HG02884 (cell line): ENCODE data around the gene POLR2C.

Experiments
- ATAC-seq: cut with Tn5 transposase; IDR thresholded peaks from one replicate; pipeline ENCODE4 v1.9.1; 2021; ENCODE audit warnings: mild to moderate bottlenecking, moderate library complexity; ENCODE audit not compliant: unreplicated experiment

The POLR2C gene

DNA sequence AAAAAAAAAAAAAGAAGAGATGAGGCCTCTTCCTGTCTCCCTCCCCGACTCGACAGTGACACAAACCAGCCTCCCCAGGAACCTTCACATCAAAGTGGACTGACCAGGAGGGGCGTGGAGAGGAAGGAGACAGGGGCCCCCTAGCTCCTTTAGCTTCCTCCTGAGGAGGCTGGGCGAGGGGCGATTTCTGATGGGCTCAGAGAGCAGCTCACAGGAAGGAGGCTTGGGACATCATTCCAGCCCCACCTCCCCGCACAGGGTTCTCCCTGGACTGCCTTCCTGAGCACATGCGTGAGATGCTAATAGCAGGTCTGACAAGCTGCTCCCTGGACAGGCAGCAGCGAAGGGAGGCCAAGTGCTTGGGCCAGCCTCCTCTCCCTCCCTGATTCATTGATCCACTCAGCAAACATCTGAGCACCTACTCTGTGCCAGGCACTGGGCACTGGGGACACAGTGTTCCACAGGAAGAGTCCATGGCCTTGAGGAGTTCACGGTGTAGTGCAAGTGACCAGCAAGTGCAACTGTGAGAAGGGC, 38.2 kb downstream of the POLR2C start:
- ATAC-seq = no peak

DNA sequence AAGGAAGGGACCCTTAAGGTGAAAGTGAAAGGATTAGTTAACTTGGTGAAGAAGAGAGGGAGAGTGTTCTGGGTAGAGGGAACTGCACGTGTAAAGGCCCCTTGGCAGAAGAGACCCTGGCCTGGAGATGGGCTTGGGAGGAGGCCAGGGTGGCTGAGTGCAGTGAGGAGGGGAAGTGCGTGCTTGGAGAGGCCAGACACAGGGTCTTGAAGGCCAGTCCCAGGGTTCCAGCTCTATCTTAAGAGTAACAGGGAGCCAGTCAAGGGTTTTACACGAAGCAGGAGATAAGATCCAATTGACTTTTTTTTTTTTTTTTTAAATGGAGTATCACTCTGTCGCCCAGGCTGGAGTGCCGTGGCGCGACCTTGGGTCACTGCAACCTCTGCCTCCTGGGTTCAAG, 39.0 kb downstream of the POLR2C start:
- no peak for ATAC-seq

DNA sequence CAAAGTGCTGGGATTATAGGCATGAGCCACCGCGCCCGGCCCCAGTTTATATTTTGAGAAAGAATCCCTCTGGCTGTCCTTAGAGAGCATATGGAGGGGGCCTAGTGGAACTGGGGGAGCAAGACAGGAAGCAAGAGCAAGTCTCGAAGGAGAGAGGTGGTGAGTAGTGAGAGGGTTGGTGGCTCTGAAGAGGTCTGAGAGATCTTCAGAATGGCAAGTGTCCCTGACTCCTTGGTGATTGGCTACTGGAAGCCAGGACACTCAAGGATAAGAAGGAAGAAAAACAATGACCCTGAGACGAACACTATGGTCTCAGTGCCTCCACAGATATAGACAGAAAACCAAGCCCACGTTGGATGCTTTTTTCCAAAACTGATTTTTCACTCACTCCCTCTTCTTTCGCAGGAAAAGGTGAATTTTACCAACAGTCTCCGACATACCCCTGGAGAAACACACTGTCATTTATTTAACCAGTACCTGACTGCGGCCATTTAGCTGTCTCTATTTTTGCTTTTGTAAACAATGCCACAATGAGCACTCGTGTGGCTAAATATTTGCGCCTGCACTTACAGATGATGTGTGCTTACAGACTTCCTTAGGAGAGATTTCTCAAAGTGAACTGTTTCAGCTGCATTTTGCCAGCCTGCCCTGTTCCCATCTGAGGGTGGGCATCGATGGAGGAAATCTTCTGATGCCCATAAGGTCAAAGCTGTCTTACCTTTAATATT, 39.7 kb downstream of the POLR2C start:
- ATAC-seq = no peak

DNA sequence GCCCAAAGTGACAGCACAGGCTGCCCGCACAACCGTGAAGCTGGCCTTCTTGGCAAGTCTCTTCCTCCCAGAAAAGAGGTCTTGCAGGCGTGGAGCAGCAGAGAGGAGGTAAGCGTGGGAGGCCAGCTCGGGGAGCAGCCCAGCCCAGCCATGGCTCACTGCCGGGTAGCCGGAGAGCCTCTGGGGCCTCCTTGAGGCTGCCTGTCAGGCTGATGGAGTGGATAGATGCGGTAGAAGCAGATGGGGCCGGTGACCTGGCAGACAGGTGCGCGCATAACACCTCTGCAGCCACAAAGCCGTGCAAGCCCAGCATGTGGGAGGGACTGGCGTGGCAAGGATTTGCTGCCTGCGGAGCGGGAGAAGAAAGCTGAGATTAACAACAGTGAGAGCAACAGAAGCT, 40.9 kb downstream of the POLR2C start:
- no peak for ATAC-seq

DNA sequence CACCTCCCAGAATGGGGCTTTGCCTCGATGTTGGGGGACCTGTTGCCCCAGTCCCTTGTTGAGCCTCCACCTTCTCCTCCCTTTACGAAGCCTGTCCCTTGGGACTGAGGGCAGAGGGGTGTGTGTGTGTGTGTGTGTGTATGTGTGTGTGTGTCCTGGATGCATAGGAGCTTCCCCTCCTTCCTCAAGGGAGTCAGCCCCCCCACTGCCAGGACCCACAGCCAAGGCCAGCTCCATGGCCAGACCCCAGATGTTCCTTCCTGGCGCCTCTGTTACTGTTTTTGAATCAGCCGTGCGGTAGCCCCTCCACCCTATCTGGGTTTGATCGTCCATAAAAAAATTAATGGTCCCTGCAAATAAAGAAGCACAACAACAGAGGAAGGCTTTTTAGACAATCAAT, 41.5 kb downstream of the POLR2C start:
- ATAC-seq = no peak

DNA sequence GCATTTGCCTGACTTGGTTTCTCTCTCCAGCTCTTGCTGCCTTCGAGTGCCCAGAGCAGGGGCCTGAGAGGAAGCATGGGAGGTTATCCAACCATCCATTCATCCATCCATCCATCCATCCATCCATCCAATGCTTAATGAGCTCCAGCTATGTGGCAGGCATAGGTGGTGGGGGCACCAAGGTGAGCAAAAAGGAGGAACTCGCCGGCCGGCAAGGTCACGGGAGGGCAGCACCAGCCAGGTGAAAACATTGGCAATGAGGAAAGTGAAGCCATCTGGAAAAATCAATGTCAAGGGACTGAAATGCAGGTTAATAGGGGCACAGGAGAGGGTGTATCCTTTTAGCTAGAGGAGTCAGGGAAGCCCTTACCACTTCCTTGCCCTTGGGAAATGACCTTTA, 42.0 kb downstream of the POLR2C start:
- no peak for ATAC-seq

DNA sequence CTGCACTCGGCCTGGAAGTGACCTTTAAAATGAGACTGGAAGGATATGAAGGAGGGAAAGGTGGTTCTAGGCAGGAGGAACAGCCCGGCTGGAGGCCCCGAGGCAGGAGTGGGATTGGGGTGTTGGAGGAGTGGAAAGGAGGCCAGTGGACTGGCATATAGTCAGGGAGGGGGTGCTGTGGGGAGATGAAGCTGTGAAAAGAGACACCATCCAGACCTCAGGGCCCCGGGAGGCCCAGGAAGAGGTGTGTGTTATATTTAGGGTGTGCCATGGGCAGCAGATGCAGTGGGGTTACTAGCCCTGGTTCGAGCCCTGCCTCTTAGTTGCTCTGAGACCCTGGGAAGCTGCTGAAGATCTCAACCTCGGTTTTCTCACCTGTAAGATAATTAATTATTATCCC, 42.7 kb downstream of the POLR2C start:
- ATAC-seq = no peak

DNA sequence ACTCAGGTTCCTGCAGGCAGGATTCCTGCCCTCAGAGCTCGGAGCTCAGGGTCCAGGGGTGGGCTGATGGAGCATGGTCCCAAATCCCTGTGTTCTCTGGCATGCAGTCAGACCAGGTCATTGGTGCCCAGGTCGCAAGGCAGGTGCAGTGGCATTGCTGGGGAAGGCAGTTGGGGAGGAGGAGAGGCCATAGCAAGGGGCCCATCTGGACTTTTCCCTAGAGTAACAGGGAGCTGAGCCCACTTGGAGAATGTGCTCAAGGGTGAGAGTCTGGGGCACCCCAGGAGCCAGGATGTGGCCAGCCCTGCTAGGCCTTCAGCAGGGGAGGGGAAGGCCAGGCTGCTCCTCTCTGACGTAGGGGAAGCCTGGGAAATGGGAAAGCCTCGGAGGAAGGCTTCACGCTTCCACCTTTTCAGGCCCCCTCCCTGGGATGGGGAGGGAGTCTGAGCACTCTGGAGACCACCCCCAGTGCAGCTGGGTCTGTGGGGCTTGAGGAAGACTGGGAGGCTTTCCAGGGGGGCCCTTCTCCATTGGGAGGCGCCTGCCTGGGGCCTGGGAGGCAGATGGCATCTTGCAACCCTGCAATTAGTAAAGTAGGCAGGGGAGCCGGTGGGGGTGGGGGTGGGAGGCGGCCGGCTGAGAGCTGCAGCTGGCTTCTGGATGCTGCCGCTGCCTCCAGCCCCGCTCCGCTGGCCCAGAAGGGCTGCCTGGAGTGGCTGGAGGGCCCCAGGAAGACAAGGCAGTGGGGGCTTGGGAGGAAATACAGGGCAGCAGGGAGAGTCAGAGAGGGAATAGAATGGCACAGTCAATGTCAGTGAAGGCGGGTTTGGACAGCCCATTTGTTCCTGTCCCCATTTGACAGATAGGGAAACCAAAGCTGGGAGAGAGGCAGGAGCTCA, 44.9 kb downstream of the POLR2C start:
- ATAC-seq = no peak

DNA sequence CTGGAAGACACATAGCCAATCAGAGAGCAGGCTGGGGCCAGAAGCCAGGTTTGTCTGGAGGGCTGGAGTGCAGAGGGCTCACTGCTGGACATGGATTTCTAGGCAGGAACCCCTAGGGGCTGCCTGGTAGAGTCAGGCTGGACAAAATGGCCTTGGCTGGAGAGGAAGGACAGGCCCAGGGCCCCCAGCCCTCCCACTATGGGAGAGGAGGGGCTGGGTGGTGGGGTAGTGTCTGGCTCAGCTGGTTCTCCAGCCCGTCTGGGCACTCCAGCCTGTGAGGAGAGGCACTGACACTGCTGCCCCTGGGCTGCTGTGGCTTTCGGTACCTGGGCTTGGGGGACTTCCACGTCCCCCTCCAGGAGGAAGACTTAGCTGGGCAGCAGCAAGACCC, 45.6 kb downstream of the POLR2C start:
- ATAC-seq = no peak

DNA sequence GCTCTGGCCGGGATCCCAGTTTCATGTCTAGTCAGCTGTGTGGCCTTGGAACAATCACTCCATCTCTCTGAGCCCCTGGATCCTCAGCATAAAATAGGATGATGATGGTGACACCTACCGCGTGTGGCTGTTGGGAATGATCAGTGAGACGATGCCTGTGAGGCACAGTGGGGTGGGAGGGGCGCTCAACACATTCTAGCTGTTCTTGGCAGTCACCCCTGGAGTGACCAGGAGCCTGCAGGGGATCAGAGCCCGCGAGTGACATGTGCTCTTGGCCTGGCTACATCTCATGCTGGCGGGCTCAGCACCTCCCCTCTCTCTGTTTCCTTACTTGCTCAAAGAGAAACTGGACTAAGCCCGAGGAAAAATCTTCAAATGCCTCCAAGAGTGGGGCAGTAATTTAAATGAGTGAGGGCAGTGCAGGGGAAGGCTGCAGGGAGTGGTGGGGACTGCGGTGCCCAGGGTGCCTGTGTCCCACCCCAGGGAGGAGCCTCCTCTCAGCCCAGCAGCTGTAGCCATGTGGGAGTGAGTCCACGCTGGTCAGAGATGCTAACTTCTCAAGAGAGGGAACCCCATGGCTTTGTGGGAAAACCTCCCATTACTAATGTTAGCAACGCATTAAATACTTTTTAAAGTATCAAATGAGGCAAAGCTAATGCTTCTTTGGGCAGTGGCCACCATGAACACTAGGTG, 46.9 kb downstream of the POLR2C start:
- ATAC-seq = no peak

DNA sequence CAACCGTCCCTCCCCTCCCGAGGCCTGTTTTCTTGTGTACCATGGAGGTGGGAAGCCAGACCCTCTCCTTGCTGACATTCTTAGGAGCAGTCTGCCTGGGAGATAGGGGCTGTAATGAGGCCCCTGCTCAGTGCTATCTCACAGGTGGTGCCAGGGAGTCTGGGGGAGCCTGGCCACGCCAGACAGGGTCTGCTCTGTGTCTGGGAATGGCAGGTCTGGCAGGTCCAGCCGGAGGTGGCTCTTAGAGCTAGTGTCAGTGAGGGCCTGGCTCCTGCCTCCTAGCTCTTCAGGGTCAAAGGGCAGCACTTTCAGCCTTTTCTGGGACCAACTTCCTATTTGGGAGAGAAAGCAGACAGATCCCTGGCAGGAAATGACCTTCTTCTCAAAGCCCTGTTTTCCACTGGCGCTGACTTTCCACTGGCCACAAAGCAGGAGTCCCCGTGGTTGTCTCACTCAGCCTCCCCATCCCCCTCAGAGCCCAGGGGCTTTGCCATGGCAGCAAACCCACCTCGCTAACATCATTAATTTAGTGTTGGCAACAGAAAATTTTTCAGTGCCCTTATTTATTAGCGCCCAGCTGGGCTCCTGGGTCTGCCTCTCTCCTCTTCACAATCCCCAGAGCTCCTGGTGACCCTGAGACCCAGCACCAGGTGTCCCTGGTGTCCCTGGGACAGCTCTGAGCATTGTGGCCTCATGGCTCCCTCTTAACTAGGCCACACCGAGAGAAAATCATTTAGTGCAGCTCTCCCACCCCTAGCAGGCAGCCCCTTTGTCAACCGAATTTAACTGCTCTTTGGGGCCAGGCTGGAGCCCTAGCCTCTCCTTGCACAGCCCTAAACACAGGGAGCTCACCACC, 47.8 kb downstream of the POLR2C start:
- ATAC-seq = no peak

DNA sequence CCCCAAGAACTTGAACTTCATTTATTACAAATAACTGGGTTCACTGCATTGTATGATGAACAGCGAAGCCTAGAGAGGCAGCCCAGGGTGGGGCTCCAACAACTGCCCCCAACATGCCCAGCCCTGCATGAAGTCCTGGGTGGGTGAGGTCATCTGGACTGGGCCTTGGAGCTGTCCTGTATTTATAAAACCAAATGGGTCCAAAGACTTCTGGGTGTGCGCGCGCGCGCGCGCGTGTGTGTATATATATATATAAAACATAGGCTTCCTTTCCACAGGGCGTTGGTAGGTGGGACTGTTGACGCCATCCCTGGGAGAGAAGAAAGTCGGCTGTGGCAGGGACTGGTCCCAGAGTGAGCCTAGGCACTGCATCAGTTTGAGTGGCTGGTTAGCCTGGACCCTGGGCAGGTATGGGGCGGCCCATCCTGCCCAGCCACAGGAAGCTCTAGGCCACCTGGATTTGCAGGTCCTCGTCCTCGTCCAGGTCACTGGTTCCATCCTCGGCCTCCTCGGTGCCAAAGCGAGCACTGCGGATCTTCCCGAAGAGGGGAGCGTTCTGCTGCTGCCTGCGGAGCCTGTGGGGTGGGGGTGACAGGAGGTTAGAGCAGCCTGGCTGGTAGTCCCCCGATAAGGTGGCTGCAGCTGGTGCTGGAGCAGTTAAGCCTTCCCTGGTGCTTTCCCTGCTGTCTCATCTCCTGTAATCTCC, 50.0 kb downstream of the POLR2C start:
- ATAC-seq = no peak

DNA sequence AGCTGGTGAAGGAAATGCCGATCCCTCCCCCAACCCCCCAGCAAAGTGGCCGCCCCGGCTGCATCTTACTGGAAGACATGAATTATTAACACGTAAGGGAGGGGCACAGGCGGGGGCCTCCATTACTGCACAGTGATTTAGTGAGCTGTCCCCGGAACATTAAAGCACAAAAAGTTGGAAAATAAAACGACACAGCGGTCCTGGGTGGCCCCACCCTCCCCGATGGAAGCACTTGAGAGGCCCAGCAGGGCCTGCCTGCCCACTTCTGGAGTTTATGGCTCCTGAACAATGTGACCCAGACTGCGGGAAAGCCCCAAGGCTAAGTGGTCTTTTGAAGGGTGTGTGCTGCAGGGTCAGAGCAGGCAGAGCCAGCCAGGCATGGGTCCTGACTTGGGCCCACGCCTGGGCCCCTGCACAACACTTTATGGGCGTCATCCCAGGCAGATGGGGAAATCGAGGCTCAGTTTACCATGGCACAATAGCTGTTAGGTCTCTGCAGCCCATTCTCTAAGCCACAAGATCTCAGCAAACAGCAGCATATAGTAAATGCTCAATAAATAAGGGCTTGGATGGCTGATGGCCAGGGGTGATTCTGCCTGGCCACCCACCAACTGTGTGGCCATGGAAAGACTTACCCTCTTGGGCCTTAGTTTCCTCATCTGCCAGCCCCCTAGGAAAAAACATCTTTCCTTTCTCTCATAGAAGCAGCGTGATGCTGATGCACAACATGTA, 51.1 kb downstream of the POLR2C start:
- no peak for ATAC-seq

DNA sequence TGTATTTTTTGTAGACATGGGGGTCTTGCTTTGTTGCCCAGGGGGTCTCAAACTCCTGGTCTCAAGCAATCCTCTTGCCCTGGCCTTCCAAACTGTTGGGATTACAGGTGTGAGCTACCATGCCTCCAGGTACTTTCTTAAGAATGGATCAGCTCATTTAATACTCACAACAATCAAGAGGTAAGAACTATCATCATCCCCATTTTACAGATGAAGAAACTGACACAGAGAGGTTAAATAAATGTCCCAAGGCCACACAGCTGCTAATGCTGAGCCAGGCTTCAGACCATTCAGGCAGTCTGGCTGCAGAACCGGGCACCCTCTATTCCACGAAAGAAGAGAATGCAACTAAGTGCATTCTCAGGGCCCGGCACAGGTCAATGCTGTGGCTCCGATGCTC, 51.9 kb downstream of the POLR2C start:
- ATAC-seq = no peak

DNA sequence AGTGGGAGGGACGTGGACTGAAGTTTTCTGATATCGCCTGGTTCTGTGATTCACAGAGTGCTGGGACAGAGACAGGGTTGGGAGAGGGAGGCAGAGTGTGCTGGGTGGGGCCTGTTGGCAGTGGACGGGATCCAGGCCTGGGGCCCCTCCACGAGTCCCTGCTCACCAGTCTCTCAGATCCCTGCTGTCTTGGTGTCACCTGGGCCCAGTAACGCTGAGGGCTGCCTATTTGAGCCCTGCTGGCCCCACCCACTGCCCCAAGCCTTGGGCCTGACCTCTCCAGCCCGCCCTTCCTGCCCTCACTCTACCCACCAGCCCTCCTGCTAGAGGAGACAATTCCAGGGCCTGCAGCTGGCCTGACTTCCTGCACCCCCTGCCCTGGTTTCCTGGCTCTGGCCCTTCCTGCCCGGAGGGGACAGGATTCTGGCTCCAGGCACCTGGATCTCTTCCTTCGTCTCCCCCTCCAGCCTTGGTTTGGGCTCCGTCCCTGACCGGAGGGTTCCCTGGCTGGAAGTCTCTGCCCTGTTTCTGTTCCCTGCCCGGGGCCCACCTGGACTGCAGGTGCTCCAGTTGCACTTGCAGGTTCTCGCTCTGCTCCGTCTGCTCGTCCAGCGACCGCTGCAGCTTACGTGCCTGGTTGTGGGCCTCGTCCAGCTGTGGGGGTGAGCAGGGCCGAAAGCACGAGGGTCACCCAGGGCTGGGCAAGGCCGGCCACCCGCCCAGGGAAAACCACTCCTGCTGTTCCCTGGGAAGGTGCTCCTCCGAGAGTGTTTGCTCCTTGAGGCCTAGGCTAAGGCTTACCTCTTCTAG, 52.5 kb downstream of the POLR2C start:
- no peak for ATAC-seq

DNA sequence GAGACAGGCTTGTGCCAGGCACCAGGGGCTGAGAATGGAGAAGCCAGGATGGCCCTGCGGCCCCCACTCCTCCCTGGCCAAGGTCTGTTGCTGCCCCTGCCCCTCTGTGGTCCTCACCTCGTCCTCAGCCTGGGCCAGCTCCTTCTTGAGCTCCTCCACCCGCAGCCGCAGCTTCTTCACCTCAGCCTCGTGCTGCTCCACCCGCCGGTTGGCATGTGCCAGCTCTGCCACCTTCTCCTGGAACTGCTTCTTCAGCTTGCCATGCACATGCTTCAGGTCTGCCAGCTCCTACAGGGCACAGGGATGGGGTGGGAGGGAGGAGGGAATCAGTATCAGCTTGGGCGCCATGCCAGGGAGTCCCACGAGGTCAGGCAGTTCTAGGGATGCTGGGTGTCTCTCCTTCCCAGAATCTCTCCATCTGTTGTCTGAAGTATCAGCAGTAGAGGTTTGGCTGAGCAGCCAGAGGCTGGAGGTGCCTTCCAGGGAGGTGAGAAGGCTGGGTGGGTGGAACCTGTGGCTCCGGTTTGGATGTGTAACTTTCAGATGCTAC, 53.8 kb downstream of the POLR2C start:
- no peak for ATAC-seq

DNA sequence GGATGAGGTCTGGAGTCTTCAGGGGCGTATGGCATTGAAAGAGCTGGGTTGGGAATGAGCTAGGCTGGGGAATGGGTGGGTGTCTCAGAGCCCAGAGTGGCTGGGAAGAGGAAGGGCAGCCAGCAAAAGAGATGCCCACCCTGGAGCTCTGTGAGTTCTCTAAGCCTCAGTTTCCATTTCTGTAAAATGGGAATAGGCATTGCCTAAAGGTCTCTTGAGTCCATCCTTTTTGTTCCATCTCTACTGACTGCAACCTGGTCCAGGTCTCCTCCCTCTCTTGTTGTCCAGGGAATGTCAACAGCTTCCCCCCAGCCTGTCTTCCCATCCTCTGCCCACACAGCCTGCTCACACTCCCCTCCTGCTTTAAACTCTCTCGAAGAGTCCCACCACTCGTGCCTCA, 54.3 kb downstream of the POLR2C start:
- no peak for ATAC-seq
